SK-N-SH (cell line): ENCODE results near the gene GTF2A1L.

Experiments used
- CHD2 ChIP-seq: fragments of 150-350 bp; IDR thresholded peaks from 2 replicates; pipeline ENCODE4 v1.6.1; 2018; ENCODE audit warnings: low read length; ENCODE audit not compliant: partially characterized antibody
- EP300 ChIP-seq, 2 experiments: IDR thresholded peaks; 2 replicates each; pipeline versions ENCODE4 v1.4.0 to v1.6.1; 2012; ENCODE audit warnings: borderline replicate concordance in 1 of 2, low read depth in 1 of 2, low read length in 1 of 2
- FOXM1 ChIP-seq: IDR thresholded peaks from 2 replicates; pipeline ENCODE4 v1.4.0; 2012; ENCODE audit warnings: low read depth, mild to moderate bottlenecking
- GABPA ChIP-seq: IDR thresholded peaks from 2 replicates; pipeline ENCODE4 v1.4.0; 2012; ENCODE audit warnings: low read depth, mild to moderate bottlenecking
- NRF1 ChIP-seq: IDR thresholded peaks from 2 replicates; pipeline ENCODE4 v1.6.1; 2012; ENCODE audit warnings: low read depth, mild to moderate bottlenecking, low read length
- POLR2AphosphoS5 ChIP-seq: IDR thresholded peaks from 2 replicates; pipeline ENCODE4 v1.6.1; 2012; ENCODE audit warnings: low read depth, low read length
- TF ChIP-seq, protein P1 (sequence below): fragments of 150-350 bp; IDR thresholded peaks from 2 replicates; pipeline ENCODE4 v1.6.1; 2016; ENCODE audit warnings: mild to moderate bottlenecking, low read depth, low read length
- TF ChIP-seq, protein P2 (sequence below): fragments of 200-600 bp; sonication (generic); IDR thresholded peaks from 2 replicates; pipeline ENCODE4 v1.6.1; 2017; ENCODE audit warnings: antibody characterized with exemption, mild to moderate bottlenecking, moderate library complexity
- TF ChIP-seq, protein P3 (sequence below): fragments of 150-350 bp; IDR thresholded peaks from 2 replicates; pipeline ENCODE4 v1.6.1; 2017; ENCODE audit warnings: antibody characterized with exemption, low read length, low read depth, borderline replicate concordance

DNA sequence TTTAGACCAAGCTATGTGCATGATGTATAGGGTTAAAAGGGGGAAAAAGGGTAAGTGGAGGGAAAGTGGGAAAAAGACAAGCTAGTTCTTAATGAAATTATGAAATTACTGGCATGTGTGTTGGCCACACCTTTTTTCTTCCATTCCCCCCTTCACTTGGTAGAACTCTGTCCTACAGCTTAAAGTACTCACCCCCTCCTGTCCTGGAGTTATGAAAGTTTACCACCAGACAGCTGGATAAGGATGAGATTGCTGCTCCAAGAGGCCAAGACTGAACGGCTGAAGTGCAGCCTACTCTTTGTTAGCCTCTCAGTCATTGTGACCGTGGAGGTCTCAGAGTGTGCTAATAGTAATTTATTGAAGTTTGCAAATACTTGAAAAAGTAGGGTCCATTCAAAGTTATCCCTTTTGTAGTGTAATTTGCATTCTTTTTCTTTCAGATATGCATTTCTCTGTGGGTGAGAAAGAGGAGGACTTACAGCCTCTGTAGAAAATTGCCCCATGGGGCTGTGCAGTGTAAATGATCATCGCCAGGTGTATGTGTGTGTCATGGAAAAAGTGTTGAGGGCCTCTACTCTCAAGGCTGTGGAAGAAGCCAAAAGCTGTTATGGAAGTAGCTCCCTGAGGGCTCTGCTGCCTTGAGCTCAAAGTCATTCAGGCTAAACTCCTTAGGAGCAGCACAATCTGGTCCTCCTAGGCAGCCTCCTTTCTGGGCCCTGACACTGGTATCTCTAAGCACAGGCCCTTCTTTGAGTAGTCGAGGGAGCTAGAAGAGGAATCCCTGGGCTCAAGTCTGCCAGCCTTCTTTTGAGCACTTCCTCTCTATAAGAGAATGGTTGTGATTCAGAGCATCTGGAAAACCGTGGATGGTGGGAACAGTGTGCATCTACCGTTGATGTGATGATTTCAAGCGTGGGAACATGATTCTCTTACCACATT, 91.7 kb downstream of the GTF2A1L start:
- no peak for TF ChIP-seq EP300 (IDR thresholded peaks at IDR 0.05; ENCODE audit: borderline replicate concordance in 1 of 2, low read depth in 1 of 2, low read length in 1 of 2)
- no peak for TF ChIP-seq CHD2
- TF ChIP-seq, protein P1, sequence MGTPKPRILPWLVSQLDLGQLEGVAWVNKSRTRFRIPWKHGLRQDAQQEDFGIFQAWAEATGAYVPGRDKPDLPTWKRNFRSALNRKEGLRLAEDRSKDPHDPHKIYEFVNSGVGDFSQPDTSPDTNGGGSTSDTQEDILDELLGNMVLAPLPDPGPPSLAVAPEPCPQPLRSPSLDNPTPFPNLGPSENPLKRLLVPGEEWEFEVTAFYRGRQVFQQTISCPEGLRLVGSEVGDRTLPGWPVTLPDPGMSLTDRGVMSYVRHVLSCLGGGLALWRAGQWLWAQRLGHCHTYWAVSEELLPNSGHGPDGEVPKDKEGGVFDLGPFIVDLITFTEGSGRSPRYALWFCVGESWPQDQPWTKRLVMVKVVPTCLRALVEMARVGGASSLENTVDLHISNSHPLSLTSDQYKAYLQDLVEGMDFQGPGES, result no peak
- no peak for TF ChIP-seq POLR2AphosphoS5
- TF ChIP-seq GABPA, result no peak
- TF ChIP-seq, protein P2, sequence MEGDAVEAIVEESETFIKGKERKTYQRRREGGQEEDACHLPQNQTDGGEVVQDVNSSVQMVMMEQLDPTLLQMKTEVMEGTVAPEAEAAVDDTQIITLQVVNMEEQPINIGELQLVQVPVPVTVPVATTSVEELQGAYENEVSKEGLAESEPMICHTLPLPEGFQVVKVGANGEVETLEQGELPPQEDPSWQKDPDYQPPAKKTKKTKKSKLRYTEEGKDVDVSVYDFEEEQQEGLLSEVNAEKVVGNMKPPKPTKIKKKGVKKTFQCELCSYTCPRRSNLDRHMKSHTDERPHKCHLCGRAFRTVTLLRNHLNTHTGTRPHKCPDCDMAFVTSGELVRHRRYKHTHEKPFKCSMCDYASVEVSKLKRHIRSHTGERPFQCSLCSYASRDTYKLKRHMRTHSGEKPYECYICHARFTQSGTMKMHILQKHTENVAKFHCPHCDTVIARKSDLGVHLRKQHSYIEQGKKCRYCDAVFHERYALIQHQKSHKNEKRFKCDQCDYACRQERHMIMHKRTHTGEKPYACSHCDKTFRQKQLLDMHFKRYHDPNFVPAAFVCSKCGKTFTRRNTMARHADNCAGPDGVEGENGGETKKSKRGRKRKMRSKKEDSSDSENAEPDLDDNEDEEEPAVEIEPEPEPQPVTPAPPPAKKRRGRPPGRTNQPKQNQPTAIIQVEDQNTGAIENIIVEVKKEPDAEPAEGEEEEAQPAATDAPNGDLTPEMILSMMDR, result no peak
- TF ChIP-seq NRF1, result no peak
- no peak for TF ChIP-seq FOXM1
- TF ChIP-seq, protein P3, sequence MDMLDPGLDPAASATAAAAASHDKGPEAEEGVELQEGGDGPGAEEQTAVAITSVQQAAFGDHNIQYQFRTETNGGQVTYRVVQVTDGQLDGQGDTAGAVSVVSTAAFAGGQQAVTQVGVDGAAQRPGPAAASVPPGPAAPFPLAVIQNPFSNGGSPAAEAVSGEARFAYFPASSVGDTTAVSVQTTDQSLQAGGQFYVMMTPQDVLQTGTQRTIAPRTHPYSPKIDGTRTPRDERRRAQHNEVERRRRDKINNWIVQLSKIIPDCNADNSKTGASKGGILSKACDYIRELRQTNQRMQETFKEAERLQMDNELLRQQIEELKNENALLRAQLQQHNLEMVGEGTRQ, result no peak
